H1 (cell line): ENCODE data around the gene EIF3J. TPM values are rescaled to one million over a fixed set of nuclear protein-coding genes. Genes with fewer than 3 reads are reported as not detected.

ENCODE experiments used
- CHD2 ChIP-seq: IDR thresholded peaks from 2 replicates; pipeline ENCODE4 v1.6.1; 2012; ENCODE audit warnings: low read length, improper control_type of control experiment
- CREB1 ChIP-seq: IDR thresholded peaks from 2 replicates; pipeline ENCODE4 v1.6.1; 2012; ENCODE audit warnings: inconsistent platforms
- CTBP2 ChIP-seq: IDR thresholded peaks from 2 replicates; pipeline ENCODE4 v1.7.0; 2011; ENCODE audit warnings: borderline replicate concordance, mild to moderate bottlenecking, moderate library complexity, mixed read lengths, low read length; ENCODE audit not compliant: insufficient read depth, insufficient read length
- SUZ12 ChIP-seq: fragments of 200-600 bp; sonication (generic); IDR thresholded peaks from 2 replicates; pipeline ENCODE4 v1.6.1; 2012; ENCODE audit warnings: mild to moderate bottlenecking, inconsistent platforms, low read length, moderate library complexity, mixed read lengths
- polyA plus RNA-seq, 7 experiments: library from polyadenylated mRNA; depleted of rRNA in 3 of 7; stranded (reverse) in 5 of 7; unstranded in 2 of 7; fragments of >200 nt in 5 of 7; fragments of 200-250 nt in 2 of 7; gene quantifications; 1 replicate in 5 of 7; 2 replicates in 1 of 7; 4 replicates in 1 of 7; pipeline versions ENCODE4 v1.2.1 to v1.2.3, GENCODE V29; 2011 to 2013; ENCODE audit warnings: missing spikeins in 2 of 7, mixed read lengths in 2 of 7
- total RNA-seq: library from RNA; stranded (reverse); fragmentation: NEBNext Ultra II Directional; extraction: Animal tissue kit (Norgen Biotek cat#: 25700); gene quantifications from 2 replicates; pipeline ENCODE4 v1.2.1, GENCODE V29; 2021

The EIF3J gene
- total and polyA plus RNA-seq, 2 of the 8 experiments (the other 6 are each of a cell fraction or from before 2014, with no cell fraction given) = 26.8 to 119 TPM

DNA sequence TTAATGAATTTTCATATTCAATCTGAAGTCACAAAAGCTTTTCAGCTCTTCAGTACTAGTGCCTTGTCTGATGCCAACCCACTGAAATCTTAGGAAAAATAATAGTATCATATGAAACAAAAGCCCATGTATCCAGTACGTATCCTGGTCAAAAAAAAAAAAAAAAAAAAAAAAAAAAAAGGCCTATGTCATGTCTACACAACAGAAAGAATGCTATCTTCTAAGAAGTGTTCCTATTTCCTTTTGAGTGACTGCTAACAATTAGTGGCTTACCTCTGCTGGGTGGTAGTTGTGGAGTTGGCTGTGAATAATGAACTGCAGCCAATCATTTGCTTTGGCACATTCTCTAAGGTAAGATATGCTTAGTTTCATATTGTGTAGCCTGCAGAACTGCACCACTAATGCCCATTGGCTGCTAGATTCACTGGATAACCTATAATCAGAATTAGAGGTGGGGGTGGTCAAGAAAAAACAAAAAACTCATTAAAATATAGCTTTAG, 59.6 kb downstream of the EIF3J start (continued):
- no peak for TF ChIP-seq CTBP2
- TF ChIP-seq CHD2 = no peak
- TF ChIP-seq SUZ12 = no peak
- no peak for TF ChIP-seq CREB1
